ENCODE data around the gene HTRA3. TPM values are rescaled to one million over a fixed set of nuclear protein-coding genes. Genes with fewer than 3 reads are reported as not detected.

The HTRA3 gene
- total and polyA plus RNA-seq, 2 of the 4 experiments (the other 2 are of a cell fraction), result 1.3 to 9.5 TPM

DNA sequence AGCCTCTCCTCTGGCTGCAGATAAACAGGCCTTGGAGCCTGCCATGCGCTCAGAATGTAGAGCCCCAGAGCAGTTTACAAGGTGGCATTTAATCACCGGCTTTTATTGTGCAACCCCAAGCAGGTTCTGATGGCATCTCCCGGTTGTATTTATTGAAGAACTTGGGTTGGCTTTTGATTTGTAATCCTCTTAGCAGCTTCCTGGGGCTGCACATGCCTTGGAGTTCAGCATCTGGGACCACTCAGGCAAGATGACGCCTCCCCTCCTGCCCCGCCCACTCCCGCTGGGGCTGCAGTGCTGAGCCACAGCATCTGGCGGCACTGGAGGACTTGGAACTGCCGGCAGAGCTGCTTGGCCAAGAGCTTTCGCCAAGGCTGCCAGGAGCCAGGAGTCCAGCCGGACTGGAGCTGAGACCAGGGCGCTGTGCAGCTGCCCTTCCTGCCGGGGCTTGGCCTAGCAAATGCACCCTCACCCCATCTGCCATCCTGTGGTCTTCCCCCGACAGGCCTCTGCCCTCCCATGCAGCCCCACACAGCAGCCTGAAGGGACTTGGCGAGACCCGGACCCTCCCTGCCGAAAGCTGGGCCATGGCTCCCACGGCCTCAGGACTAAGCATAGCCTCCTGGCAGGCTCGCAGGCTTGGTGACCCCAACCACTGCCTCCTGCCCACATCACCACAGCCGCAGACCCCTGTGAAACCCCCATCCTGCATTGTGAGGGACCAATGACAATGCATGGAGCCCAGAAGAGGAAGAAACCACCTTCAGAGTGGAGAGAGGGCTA, 5.4 kb downstream of the HTRA3 start:
- no peak overlapping the region for H3K9ac ChIP-seq (ENCODE audit: low read depth, low read length)
- peak overlapping the region; percentile 79 for H2AK9ac ChIP-seq (replicated peaks; ENCODE audit: low read depth, low read length, poor library complexity)
- peak overlapping the region; percentile 74 for H2BK120ac ChIP-seq (ENCODE audit: low read depth, low read length)
- POLR2A ChIA-PET (ENCODE audit: unreplicated experiment), result no interaction called here
- peak overlapping the region; percentile 73; the same call in 1 of the 2 replicates for H4K91ac ChIP-seq (ENCODE audit: insufficient read depth, low read depth, low read length)
- peaks cover 9% of the 10 kb centered on the region for H3K27me3 ChIP-seq (ENCODE audit: control insufficient read depth, insufficient read depth, low read length)
- no peak overlapping the region for H4K5ac ChIP-seq (ENCODE audit: low read depth, low read length)
- DNase-seq, result peak; percentile 93
- H3K18ac ChIP-seq (ENCODE audit: low read depth, low read length), result no peak overlapping the region; the same call in 1 of the 2 replicates
- in situ Hi-C loops (cut with MboI; ENCODE audit: low sequenced_read_pairs) (no loop called here), dilution Hi-C loops (cut with HindIII; ENCODE audit: low sequenced_read_pairs, unreplicated experiment) (no loop called here), intact Hi-C loops (cut with micrococcal nuclease) (loop anchor here (1.0 to 5.0 kb wide), 3 partner anchors 77 to 128 kb away; no protein-coding TSS in a partner anchor)
- no peak overlapping the region for H3K23ac ChIP-seq (ENCODE audit: low read depth, low read length)
- H3K14ac ChIP-seq (replicated peaks; ENCODE audit: low read depth, low read length), result 0 out of 2 replicates have a peak overlapping the region, but pooled peaks have one; percentile 16
- H3K4ac ChIP-seq (ENCODE audit: low read depth, low read length), result peak overlapping the region; percentile 72
- H4K8ac ChIP-seq (ENCODE audit: low read depth in 2 of 2, low read length in 2 of 2), result peak overlapping the region in 1 of 2 experiments; percentile 62; a peak in 2 of 4 replicates
- H3K9me1 ChIP-seq (ENCODE audit: insufficient read depth, low read length), result peaks cover 9% of the 10 kb centered on the region
- peak overlapping the region; percentile 60; the same call in 1 of the 2 replicates for H2BK20ac ChIP-seq (ENCODE audit: low read depth, low read length)
- H4K20me1 ChIP-seq (ENCODE audit: insufficient read depth, low read length), result peaks cover 7% of the 10 kb centered on the region
- peaks cover 41% of the 10 kb centered on the region for H3K4me1 ChIP-seq (ENCODE audit: control insufficient read depth, insufficient read depth, low read length)
- peak; percentile 77 for ATAC-seq (ENCODE audit: low read depth)
- 9% methylated on average over 3 of the region's 19 CpGs; no CpG with 5 or more reads in 1 of the 2 experiments for WGBS, 2 experiments (ENCODE audit: extremely low coverage in 2 of 2, insufficient read length in 1 of 2)
- no peak overlapping the region; the same call in 1 of the 2 replicates for H3K4me2 ChIP-seq (ENCODE audit: low read depth, low read length)
- H2BK5ac ChIP-seq (ENCODE audit: low read depth, low read length, poor library complexity, severe bottlenecking), result peak overlapping the region; percentile 2
- CTCF ChIA-PET, result interaction anchor here (0.6 to 2.6 kb wide), 9 partner anchors 8 to 129 kb away, joined by 3 to 10 read pairs (median 3); no protein-coding TSS in a partner anchor
- peak overlapping the region; percentile 85 for H2AFZ ChIP-seq (replicated peaks; ENCODE audit: low read length, poor library complexity)
- no peaks in the 10 kb centered on the region for H3K36me3 ChIP-seq (ENCODE audit: control insufficient read depth, insufficient read depth, low read length)
- no TSS peak for BruUV-seq (replicated peaks)
- H3K79me1 ChIP-seq (ENCODE audit: low read depth in 1 of 2, low read length in 2 of 2), result peaks cover 4 to 42% of the 10 kb centered on the region in 2 experiments; a peak in 3 of 4 replicates
- no peaks in the 10 kb centered on the region for H3K9me3 ChIP-seq (ENCODE audit: control insufficient read depth, insufficient read depth, low read length)
- H3K56ac ChIP-seq (ENCODE audit: extremely low read depth, insufficient read depth, low read length), result no peak overlapping the region
- no peak overlapping the region for H3K4me3 ChIP-seq (ENCODE audit: insufficient read depth, low read depth, low read length)
- H2AK5ac ChIP-seq (ENCODE audit: low read depth, low read length), result peak overlapping the region; percentile 92
- peak overlapping the region; percentile 65; the same call in 1 of the 3 replicates for H2BK15ac ChIP-seq (ENCODE audit: low read depth, low read length)
- peak overlapping the region; percentile 36 for H3K27ac ChIP-seq (ENCODE audit: insufficient read depth, low read length)
- TF ChIP-seq, protein P1, sequence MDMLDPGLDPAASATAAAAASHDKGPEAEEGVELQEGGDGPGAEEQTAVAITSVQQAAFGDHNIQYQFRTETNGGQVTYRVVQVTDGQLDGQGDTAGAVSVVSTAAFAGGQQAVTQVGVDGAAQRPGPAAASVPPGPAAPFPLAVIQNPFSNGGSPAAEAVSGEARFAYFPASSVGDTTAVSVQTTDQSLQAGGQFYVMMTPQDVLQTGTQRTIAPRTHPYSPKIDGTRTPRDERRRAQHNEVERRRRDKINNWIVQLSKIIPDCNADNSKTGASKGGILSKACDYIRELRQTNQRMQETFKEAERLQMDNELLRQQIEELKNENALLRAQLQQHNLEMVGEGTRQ (IDR thresholded peaks at IDR 0.05; ENCODE audit: low read depth, low read length), result no peak; the same call in 1 of the 2 replicates
- TF ChIP-seq POLR2A (IDR thresholded peaks at IDR 0.05; ENCODE audit: low read depth, low read length) (no peak), RCOR1 (IDR thresholded peaks at IDR 0.05; ENCODE audit: insufficient replicate concordance, low read length) (no peak), FOS (IDR thresholded peaks at IDR 0.05; ENCODE audit: low read depth, low read length) (no peak), MXI1 (IDR thresholded peaks at IDR 0.05; ENCODE audit: borderline replicate concordance, low read depth, low read length) (no peak), CEBPB (IDR thresholded peaks at IDR 0.05; ENCODE audit: low read depth, low read length) (peak; percentile 84), RFX5 (IDR thresholded peaks at IDR 0.05; ENCODE audit: low read depth, low read length) (no peak), SMC3 (IDR thresholded peaks at IDR 0.05; ENCODE audit: low read depth, low read length) (peak; percentile 79), BHLHE40 (IDR thresholded peaks at IDR 0.05; ENCODE audit: low read depth, low read length) (peak; percentile 87), RAD21 (IDR thresholded peaks at IDR 0.05; ENCODE audit: low read length) (peak; percentile 90), MAFK (IDR thresholded peaks at IDR 0.05; ENCODE audit: low read depth, low read length) (no peak)
- TF ChIP-seq, protein P2, sequence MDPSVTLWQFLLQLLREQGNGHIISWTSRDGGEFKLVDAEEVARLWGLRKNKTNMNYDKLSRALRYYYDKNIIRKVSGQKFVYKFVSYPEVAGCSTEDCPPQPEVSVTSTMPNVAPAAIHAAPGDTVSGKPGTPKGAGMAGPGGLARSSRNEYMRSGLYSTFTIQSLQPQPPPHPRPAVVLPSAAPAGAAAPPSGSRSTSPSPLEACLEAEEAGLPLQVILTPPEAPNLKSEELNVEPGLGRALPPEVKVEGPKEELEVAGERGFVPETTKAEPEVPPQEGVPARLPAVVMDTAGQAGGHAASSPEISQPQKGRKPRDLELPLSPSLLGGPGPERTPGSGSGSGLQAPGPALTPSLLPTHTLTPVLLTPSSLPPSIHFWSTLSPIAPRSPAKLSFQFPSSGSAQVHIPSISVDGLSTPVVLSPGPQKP (IDR thresholded peaks at IDR 0.05; ENCODE audit: borderline replicate concordance, low read depth, low read length), result no peak
- TF ChIP-seq, protein P3, sequence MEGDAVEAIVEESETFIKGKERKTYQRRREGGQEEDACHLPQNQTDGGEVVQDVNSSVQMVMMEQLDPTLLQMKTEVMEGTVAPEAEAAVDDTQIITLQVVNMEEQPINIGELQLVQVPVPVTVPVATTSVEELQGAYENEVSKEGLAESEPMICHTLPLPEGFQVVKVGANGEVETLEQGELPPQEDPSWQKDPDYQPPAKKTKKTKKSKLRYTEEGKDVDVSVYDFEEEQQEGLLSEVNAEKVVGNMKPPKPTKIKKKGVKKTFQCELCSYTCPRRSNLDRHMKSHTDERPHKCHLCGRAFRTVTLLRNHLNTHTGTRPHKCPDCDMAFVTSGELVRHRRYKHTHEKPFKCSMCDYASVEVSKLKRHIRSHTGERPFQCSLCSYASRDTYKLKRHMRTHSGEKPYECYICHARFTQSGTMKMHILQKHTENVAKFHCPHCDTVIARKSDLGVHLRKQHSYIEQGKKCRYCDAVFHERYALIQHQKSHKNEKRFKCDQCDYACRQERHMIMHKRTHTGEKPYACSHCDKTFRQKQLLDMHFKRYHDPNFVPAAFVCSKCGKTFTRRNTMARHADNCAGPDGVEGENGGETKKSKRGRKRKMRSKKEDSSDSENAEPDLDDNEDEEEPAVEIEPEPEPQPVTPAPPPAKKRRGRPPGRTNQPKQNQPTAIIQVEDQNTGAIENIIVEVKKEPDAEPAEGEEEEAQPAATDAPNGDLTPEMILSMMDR (conservative IDR thresholded peaks at IDR 0.05; ENCODE audit: low read depth, low read length), result peak; percentile 76

All from IMR-90 (cell line).